HL-60 (cell line): ENCODE data around the gene ADD1.

Experiments used
- POLR2AphosphoS5 ChIP-seq: IDR thresholded peaks from 2 replicates; pipeline ENCODE4 v1.6.1; 2012; ENCODE audit warnings: low read depth
- SPI1 ChIP-seq: IDR thresholded peaks from 2 replicates; pipeline ENCODE4 v1.6.1; 2012; ENCODE audit warnings: low read depth, mild to moderate bottlenecking, borderline replicate concordance
- TF ChIP-seq, protein P1 (sequence below): IDR thresholded peaks from one replicate; pipeline ENCODE4 v1.5.1; 2011; ENCODE audit warnings: low read length, control low read depth, inconsistent platforms; ENCODE audit not compliant: insufficient read depth
- TF ChIP-seq, protein P2 (sequence below): IDR thresholded peaks from 2 replicates; pipeline ENCODE4 v1.6.1; 2012; ENCODE audit warnings: low read depth; ENCODE audit not compliant: insufficient replicate concordance

DNA sequence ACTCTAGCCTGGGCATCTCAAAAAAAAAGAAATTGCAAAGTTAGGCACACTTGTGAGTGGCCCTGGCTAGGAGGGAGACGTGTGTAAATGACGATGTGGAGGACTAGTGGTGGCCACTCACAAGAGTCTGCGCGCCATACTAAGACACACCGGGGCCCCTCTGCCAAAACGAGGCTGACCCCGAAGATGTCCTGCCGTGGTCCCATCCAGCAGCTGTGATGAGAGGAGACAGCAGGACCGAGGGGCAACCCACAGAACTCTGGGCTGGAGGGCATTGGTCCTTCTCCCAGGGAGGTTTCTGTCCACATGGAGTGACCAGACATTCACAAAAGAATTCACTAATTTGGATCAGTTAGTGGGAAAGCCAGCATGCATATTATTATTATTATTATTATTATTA, 72.1 kb downstream of the ADD1 start:
- TF ChIP-seq, protein P1, sequence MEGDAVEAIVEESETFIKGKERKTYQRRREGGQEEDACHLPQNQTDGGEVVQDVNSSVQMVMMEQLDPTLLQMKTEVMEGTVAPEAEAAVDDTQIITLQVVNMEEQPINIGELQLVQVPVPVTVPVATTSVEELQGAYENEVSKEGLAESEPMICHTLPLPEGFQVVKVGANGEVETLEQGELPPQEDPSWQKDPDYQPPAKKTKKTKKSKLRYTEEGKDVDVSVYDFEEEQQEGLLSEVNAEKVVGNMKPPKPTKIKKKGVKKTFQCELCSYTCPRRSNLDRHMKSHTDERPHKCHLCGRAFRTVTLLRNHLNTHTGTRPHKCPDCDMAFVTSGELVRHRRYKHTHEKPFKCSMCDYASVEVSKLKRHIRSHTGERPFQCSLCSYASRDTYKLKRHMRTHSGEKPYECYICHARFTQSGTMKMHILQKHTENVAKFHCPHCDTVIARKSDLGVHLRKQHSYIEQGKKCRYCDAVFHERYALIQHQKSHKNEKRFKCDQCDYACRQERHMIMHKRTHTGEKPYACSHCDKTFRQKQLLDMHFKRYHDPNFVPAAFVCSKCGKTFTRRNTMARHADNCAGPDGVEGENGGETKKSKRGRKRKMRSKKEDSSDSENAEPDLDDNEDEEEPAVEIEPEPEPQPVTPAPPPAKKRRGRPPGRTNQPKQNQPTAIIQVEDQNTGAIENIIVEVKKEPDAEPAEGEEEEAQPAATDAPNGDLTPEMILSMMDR: no peak
- TF ChIP-seq SPI1 (no peak), POLR2AphosphoS5 (no peak)
- TF ChIP-seq, protein P2, sequence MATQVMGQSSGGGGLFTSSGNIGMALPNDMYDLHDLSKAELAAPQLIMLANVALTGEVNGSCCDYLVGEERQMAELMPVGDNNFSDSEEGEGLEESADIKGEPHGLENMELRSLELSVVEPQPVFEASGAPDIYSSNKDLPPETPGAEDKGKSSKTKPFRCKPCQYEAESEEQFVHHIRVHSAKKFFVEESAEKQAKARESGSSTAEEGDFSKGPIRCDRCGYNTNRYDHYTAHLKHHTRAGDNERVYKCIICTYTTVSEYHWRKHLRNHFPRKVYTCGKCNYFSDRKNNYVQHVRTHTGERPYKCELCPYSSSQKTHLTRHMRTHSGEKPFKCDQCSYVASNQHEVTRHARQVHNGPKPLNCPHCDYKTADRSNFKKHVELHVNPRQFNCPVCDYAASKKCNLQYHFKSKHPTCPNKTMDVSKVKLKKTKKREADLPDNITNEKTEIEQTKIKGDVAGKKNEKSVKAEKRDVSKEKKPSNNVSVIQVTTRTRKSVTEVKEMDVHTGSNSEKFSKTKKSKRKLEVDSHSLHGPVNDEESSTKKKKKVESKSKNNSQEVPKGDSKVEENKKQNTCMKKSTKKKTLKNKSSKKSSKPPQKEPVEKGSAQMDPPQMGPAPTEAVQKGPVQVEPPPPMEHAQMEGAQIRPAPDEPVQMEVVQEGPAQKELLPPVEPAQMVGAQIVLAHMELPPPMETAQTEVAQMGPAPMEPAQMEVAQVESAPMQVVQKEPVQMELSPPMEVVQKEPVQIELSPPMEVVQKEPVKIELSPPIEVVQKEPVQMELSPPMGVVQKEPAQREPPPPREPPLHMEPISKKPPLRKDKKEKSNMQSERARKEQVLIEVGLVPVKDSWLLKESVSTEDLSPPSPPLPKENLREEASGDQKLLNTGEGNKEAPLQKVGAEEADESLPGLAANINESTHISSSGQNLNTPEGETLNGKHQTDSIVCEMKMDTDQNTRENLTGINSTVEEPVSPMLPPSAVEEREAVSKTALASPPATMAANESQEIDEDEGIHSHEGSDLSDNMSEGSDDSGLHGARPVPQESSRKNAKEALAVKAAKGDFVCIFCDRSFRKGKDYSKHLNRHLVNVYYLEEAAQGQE: no peak
